ENCODE data around the gene FBXL4.
"Not testable (repeated sequence)": the region's sequence is repeated elsewhere in the genome, so short reads cannot be mapped to it uniquely, and the experiment has no call there.

The FBXL4 gene

GRCh38 chr6:98945311-98946115 lies 2.2 kb downstream of the FBXL4 start:
- no peak for DNase-seq (ENCODE audit: low read depth, low spot score)

DNA sequence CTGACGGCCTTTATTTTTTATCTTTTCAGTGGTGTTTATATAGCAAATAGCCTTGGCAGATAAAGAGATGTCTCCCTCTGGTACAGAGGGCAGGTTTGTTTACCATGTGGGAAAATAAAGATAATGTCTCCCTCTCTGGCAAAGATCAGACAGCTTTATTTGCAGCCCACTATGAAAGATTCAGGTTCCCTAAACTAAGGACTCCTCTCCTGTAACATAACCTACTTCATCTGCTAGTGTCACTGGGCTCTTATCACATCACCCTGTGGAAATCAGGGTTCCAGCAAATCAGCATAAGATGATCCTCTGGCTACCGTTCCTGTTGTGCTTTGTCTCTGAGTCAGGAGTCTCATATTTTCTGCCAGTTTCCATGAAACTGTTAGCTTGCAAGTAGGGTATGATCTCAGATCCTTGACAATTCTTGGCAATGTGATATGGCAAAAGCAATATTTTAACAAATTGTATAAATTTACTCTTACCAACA lies 3.1 kb downstream of the FBXL4 start:
- no peak for DNase-seq (ENCODE audit: low read depth, low spot score)

GRCh38 chr6:98944168-98944567 lies 3.6 kb downstream of the FBXL4 start:
- no peak for DNase-seq (ENCODE audit: low read depth, low spot score)

- peak; percentile 5 for DNase-seq (ENCODE audit: low read depth, low spot score)
Measured at GRCh38 chr6:98942263-98942803, 5.4 kb downstream of the FBXL4 start.

GRCh38 chr6:98941319-98941718 lies 6.4 kb downstream of the FBXL4 start:
- DNase-seq (ENCODE audit: low read depth, low spot score), result no peak

DNA sequence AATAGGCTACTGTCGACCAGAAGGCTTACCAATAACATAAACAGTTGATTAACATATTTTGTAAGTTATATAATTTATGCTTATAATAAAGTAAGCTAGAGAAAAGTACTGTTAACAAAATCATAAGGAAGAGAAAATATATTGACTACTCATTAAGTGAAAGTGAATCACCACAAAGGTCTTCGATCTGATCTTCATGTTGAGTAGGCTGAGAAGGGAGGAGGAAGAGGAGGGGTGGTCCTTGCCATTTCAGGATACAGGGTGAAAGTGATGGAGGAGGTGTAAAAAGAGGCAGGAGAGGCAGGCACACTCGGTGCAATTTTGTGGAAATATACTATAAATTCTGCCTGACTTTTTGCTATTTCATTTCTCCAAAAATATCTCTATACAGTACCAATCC lies 10.4 kb downstream of the FBXL4 start:
- DNase-seq (ENCODE audit: low read depth, low spot score), result no peak

GRCh38 chr6:98932381-98932780 lies 15.4 kb downstream of the FBXL4 start:
- DNase-seq (ENCODE audit: low read depth, low spot score), result no peak

DNA sequence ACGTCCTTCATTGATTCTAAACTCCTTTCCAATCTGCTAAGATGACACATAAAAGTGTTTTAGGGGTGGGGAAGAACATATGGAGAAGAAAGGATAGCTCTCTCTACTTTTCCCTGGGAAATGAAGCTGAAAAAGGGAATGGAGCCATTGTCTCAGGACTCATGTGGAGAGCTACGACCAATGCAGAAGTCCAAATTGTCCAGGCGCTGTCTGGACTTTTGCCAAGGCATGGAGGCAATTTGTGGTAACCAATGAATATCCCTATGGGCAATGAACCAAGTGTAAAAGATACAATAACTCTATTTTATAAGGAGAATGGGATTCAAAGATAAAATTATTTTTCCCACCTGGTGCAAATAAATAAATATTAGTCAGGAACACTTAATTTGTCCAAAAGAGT lies 16.1 kb downstream of the FBXL4 start:
- no peak for DNase-seq (ENCODE audit: low read depth, low spot score)

DNA sequence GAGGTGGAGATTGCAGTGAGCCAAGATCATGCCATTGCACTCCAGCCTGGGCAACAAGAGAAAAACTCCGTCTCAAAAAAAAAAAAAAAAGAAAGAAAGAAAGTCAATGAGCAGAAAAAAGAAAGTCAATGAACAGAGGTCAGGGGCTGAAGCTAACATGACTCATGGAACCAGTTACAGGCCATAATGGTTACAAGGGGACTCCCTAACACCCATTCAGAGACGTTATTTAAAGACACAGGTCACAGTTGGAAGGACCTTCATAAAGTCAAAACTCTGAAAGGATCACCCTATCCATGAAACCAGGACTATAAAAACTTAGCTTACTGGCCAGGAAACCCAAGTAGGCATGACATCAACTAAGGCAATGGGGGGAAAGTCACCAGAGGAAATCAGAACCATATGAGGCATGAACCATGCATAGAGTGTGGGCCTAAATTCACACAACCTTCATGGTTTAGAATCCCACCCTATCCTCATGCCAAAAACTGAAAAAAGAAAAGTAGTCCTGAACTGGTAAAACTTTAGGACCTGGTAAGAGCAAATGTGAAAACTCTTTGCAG lies 18.2 kb downstream of the FBXL4 start:
- no peak for DNase-seq (ENCODE audit: low read depth, low spot score)

GRCh38 chr6:98928688-98929087 lies 19.1 kb downstream of the FBXL4 start:
- DNase-seq (ENCODE audit: low read depth, low spot score), result no peak

DNA sequence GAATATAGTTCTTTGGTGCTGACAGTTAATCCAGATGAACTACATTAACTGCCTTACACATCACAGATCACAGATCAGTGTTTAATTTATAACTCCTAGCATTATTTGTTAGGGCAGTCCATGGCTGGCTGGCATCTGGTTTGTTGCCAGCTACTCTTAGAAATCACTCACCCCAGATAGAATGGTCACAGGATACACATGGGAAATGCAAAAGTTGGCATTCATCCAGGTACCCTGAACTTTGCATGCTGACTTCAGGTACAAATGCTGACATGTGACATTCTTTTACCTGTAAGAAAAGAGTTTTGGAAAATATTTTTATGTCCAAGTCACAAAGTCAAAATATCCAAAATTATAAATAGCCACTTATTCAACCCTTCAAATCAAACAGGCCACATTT lies 20.2 kb downstream of the FBXL4 start:
- DNase-seq (ENCODE audit: low read depth, low spot score), result no peak

GRCh38 chr6:98925831-98926230 lies 21.9 kb downstream of the FBXL4 start:
- no peak for DNase-seq (ENCODE audit: low read depth, low spot score)

DNA sequence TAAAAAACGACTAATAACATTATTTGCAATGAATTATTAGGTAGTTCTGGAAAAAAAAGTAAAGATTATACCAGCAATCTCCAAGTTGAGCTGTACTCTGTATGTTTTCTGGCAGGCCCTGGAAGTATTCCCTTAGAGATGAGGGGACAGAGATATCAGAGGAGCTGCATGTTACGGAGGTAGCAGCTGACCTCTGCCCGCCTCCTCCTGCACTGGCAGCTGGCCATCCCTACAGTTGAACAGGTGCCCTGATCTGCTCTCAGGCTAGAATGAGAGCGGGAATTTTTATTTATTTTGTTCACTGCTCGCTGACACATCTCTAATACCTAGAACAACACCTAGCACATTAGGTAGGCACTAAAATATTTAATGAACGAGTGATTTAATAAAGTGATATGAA lies 23.1 kb downstream of the FBXL4 start:
- DNase-seq (ENCODE audit: low read depth, low spot score), result no peak

GRCh38 chr6:98920904-98921431 lies 26.8 kb downstream of the FBXL4 start:
- DNase-seq (ENCODE audit: low read depth, low spot score), result no peak

DNA sequence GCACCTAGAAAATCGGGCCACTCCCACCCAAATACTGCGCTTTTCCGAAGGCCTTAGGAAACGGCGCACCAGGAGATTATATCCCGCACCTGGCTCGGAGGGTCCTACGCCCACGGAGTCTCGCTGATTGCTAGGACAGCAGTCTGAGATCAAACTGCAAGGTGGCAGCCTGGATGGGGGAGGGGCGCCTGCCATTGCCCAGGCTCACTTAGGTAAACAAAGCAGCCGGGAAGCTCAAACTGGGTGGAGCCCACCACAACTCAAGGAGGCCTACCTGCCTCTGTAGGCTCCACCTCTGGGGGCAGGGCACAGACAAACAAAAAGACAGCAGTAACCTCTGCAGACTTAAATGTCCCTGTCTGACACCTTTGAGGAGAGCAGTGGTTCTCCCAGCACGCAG lies 36.8 kb downstream of the FBXL4 start:
- DNase-seq (ENCODE audit: low read depth, low spot score), result not testable (repeated sequence)

GRCh38 chr6:98909236-98909635 lies 38.5 kb downstream of the FBXL4 start:
- DNase-seq (ENCODE audit: low read depth, low spot score), result no peak

DNA sequence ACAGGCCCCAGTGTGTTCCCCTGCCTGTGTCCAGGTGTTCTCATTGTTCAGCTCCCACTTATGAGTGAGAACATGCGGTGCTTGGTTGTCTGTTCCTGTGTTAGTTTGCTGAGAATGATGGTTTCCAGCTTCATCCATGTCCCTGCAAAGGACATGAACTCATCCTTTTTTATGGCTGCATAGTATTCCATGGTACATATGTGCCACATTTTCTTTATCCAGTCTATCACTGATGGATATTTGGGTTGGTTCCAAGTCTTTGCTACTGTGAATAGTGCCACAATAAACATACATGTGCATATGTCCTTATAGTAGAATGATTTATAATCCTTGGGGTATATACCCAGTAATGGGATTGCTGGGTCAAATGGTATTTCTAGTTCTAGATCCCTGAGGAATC lies 41.4 kb downstream of the FBXL4 start:
- DNase-seq (ENCODE audit: low read depth, low spot score), result not testable (repeated sequence)

- no peak for DNase-seq (ENCODE audit: low read depth, low spot score)
Measured at GRCh38 chr6:98905759-98906158, 42.0 kb downstream of the FBXL4 start.

DNA sequence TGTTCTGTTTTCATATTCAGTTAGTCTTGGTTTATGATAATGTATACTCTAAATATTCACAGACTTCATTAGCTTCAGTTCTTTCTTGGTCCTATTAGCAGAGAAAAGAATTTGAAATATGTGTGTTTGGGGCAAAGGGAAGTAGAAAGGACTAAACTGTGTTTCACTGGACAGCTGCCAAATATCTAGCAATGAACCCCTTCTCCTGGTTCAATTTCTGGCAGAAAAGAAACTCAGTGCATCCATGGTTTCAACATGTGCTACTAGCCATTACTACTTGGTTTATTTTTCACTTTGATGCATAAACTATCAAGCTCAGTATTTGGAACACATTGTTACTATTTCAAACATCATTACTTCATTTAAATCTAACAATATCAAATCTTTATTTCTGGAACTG lies 43.6 kb downstream of the FBXL4 start:
- DNase-seq (ENCODE audit: low read depth, low spot score), result no peak

DNA sequence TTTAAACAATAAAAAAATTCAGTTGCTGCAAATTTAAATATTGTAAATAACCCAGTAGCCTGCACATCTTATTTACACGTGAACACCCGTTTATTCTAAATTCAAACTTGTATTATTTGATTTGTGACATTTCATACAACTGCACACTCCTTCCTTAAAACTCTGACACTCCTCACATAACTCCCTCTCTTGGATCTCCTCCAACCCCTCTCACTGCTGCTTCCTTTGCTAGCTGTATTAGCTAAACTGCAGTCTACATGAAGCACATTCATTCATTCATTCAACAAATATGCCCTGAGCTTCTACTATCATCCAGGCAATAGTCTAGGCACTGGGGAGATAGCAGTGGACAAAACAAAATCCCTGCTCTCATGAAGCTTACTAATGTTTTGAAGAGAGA lies 47.0 kb downstream of the FBXL4 start:
- DNase-seq (ENCODE audit: low read depth, low spot score), result no peak

DNA sequence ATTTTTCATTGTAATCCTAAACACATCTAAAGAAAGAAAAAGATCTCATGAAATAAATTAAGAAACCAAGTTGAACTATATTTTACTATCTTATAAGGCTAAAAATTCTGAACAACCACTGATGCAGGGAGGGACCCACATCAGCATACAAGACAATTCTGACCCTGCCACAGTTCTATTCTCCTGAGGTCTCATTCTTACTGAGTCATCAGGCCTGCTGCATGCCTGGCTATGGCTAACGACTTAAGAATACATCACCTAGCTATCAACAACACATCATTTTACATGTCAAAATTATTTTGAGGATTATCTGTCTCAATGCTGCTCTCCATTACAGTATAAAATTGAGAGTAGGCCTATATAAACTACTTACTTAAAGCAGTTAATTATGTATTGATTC lies 52.9 kb downstream of the FBXL4 start:
- no peak for DNase-seq (ENCODE audit: low read depth, low spot score)

DNA sequence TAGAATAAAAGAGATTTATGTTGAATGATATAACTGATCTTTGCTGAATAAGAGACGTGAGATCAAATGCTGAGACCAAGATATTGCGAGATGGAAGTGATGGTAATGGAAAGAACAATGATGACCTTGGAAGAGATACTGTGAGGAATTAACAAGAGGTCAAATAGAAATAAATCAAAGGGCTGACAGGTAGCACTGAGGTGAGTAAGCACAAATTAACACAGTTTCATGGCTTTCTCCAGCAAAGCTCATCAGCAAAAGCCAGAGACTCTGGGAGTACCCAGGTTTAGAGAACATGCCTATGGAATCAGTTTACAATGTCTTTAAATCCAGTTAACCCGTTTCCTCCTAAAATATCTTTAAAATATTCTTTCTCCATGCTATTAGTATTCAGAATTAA lies 60.1 kb downstream of the FBXL4 start:
- DNase-seq (ENCODE audit: low read depth, low spot score), result no peak

- DNase-seq (ENCODE audit: low read depth, low spot score), result no peak
Measured at GRCh38 chr6:98885330-98885729, 62.4 kb downstream of the FBXL4 start.
